PFSK-1 (cell line): ENCODE measurements around the gene AP4M1.

Experiments used
- SIN3A ChIP-seq: IDR thresholded peaks from 2 replicates; pipeline ENCODE4 v1.6.1; 2012; ENCODE audit warnings: mild to moderate bottlenecking, low read length, moderate library complexity, borderline replicate concordance; ENCODE audit not compliant: insufficient read depth
- TAF1 ChIP-seq: IDR thresholded peaks from 2 replicates; pipeline ENCODE4 v1.6.1; 2012; ENCODE audit warnings: low read length, control low read depth, borderline replicate concordance; ENCODE audit not compliant: insufficient read depth
- TF ChIP-seq, protein P1 (sequence below), 2 experiments: IDR thresholded peaks; 2 replicates each; pipeline versions ENCODE4 v1.6.1 to v1.8.0; 2011 to 2012; ENCODE audit warnings: low read depth in 2 of 2, low read length in 2 of 2, control low read depth in 1 of 2, inconsistent platforms in 1 of 2, mild to moderate bottlenecking in 1 of 2, moderate library complexity in 1 of 2; ENCODE audit not compliant: insufficient read depth in 1 of 2

GRCh38 chr7:100100420-100101015 is 925 bp upstream of the AP4M1 start:
- TF ChIP-seq, protein P1, sequence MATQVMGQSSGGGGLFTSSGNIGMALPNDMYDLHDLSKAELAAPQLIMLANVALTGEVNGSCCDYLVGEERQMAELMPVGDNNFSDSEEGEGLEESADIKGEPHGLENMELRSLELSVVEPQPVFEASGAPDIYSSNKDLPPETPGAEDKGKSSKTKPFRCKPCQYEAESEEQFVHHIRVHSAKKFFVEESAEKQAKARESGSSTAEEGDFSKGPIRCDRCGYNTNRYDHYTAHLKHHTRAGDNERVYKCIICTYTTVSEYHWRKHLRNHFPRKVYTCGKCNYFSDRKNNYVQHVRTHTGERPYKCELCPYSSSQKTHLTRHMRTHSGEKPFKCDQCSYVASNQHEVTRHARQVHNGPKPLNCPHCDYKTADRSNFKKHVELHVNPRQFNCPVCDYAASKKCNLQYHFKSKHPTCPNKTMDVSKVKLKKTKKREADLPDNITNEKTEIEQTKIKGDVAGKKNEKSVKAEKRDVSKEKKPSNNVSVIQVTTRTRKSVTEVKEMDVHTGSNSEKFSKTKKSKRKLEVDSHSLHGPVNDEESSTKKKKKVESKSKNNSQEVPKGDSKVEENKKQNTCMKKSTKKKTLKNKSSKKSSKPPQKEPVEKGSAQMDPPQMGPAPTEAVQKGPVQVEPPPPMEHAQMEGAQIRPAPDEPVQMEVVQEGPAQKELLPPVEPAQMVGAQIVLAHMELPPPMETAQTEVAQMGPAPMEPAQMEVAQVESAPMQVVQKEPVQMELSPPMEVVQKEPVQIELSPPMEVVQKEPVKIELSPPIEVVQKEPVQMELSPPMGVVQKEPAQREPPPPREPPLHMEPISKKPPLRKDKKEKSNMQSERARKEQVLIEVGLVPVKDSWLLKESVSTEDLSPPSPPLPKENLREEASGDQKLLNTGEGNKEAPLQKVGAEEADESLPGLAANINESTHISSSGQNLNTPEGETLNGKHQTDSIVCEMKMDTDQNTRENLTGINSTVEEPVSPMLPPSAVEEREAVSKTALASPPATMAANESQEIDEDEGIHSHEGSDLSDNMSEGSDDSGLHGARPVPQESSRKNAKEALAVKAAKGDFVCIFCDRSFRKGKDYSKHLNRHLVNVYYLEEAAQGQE (IDR thresholded peaks at IDR 0.05; ENCODE audit: insufficient read depth in 1 of 2, low read depth in 2 of 2, low read length in 2 of 2), result no peak
- 0 out of 2 replicates have a peak, but pooled peaks have one; percentile 35 for TF ChIP-seq TAF1
- TF ChIP-seq SIN3A, result peak; percentile 96; the same call in 1 of the 2 replicates
